CD14-positive monocyte (primary cell): Measurements from ENCODE around the gene CCDC9B. TPM values are rescaled to one million over a fixed set of nuclear protein-coding genes. Genes with fewer than 3 reads are reported as not detected.

Experiments
- DNase-seq, 3 donors: peaks; one replicate each; pipeline ENCODE4 v3.0.0-alpha.2; 2011 to 2022
- H2AFZ ChIP-seq: 2 replicates; pipeline ENCODE4 v1.6.0; 2012; ENCODE audit warnings: mild to moderate bottlenecking, low read depth, low read length, inconsistent platforms; ENCODE audit not compliant: insufficient read depth, poor library complexity, severe bottlenecking
- H3K27ac ChIP-seq, 2 donors: 1 replicate in 1 of 2; 2 replicates in 1 of 2; pipeline ENCODE4 v1.5.1; 2012 to 2013; ENCODE audit warnings: low read length in 2 of 2, control low read depth in 1 of 2, inconsistent platforms in 1 of 2, low read depth in 1 of 2, mild to moderate bottlenecking in 1 of 2
- H3K27me3 ChIP-seq, 2 donors: one replicate each; pipeline versions ENCODE4 v1.6.0 to v1.6.1; 2011 to 2013; ENCODE audit warnings: low read length in 2 of 2; ENCODE audit not compliant: control insufficient read depth in 2 of 2, insufficient read depth in 2 of 2
- H3K36me3 ChIP-seq, 2 donors: replicated peaks in 1 of 2; 1 replicate in 1 of 2; 2 replicates in 1 of 2; pipeline versions ENCODE4 v1.5.1 to v1.6.1; 2012 to 2013; ENCODE audit warnings: low read length in 2 of 2, control low read depth in 1 of 2, inconsistent platforms in 1 of 2, mild to moderate bottlenecking in 1 of 2; ENCODE audit not compliant: insufficient read depth in 2 of 2, control insufficient read depth in 1 of 2
- H3K4me1 ChIP-seq, 2 donors: 1 replicate in 1 of 2; 2 replicates in 1 of 2; pipeline versions ENCODE4 v1.5.1 to v1.6.1; 2012 to 2013; ENCODE audit warnings: low read length in 2 of 2, control low read depth in 1 of 2, inconsistent platforms in 1 of 2, mild to moderate bottlenecking in 1 of 2, moderate library complexity in 1 of 2; ENCODE audit not compliant: insufficient read depth in 2 of 2, control insufficient read depth in 1 of 2
- H3K4me2 ChIP-seq: replicated peaks from 2 replicates; pipeline ENCODE3; 2012; ENCODE audit warnings: low read length, moderate library complexity, mild to moderate bottlenecking; ENCODE audit not compliant: poor library complexity, severe bottlenecking; ENCODE audit errors: extremely low read depth
- H3K4me3 ChIP-seq, 3 experiments: fragments of 200-600 bp in 1 of 3; sonication (generic) in 1 of 3; replicated peaks in 1 of 3; 1 replicate in 2 of 3; 2 replicates in 1 of 3; pipeline ENCODE4 v1.5.1; 2011 to 2013; ENCODE audit warnings: low read length in 3 of 3, mild to moderate bottlenecking in 3 of 3, control low read depth in 2 of 3, low read depth in 2 of 3, inconsistent platforms in 1 of 3, moderate library complexity in 1 of 3
- H3K79me2 ChIP-seq: 2 replicates; pipeline ENCODE4 v1.6.0; 2012; ENCODE audit warnings: mild to moderate bottlenecking, control low read depth, inconsistent platforms, low read length, moderate library complexity; ENCODE audit not compliant: insufficient read depth
- H3K9ac ChIP-seq: 2 replicates; pipeline ENCODE4 v1.6.0; 2017; ENCODE audit warnings: low read length, mild to moderate bottlenecking; ENCODE audit not compliant: insufficient read depth, poor library complexity, severe bottlenecking
- H3K9me3 ChIP-seq, 2 donors: replicated peaks in 1 of 2; 1 replicate in 1 of 2; 2 replicates in 1 of 2; pipeline versions ENCODE4 v1.5.1 to v1.6.1; 2012 to 2013; ENCODE audit warnings: low read length in 2 of 2, control low read depth in 1 of 2; ENCODE audit not compliant: control insufficient read depth in 1 of 2, insufficient read depth in 1 of 2
- H4K20me1 ChIP-seq: 2 replicates; pipeline ENCODE4 v1.6.0; 2012; ENCODE audit warnings: mild to moderate bottlenecking, low read length, control low read depth, moderate library complexity; ENCODE audit not compliant: insufficient read depth
- H3K27ac Mint-ChIP-seq, 7 donors: one replicate each; pipeline ENCODE4 v1.8.0; 2020; ENCODE audit warnings: mild to moderate bottlenecking in 7 of 7, mixed read lengths in 7 of 7, moderate library complexity in 6 of 7, inconsistent platforms in 2 of 7
- H3K27me3 Mint-ChIP-seq, 3 donors: one replicate each; pipeline ENCODE4 v1.8.0; 2021 to 2022; ENCODE audit warnings: low read depth in 3 of 3, mild to moderate bottlenecking in 3 of 3, mixed read lengths in 3 of 3, moderate library complexity in 3 of 3, inconsistent platforms in 1 of 3
- H3K36me3 Mint-ChIP-seq, 2 donors: one replicate each; pipeline ENCODE4 v1.8.0; 2020; ENCODE audit warnings: mixed read lengths in 2 of 2, inconsistent platforms in 1 of 2, mild to moderate bottlenecking in 1 of 2
- H3K4me1 Mint-ChIP-seq: one replicate; pipeline ENCODE4 v1.8.0; 2020; ENCODE audit warnings: mild to moderate bottlenecking, mixed read lengths
- H3K4me3 Mint-ChIP-seq, 2 donors: one replicate each; pipeline ENCODE4 v1.8.0; 2020; ENCODE audit warnings: mild to moderate bottlenecking in 2 of 2, mixed read lengths in 2 of 2, moderate library complexity in 1 of 2
- H3K9me3 Mint-ChIP-seq, 7 donors: one replicate each; pipeline ENCODE4 v1.8.0; 2020 to 2022; ENCODE audit warnings: mixed read lengths in 7 of 7, mild to moderate bottlenecking in 6 of 7, moderate library complexity in 6 of 7, inconsistent platforms in 2 of 7
- CTCF ChIP-seq: fragments of 200-600 bp; IDR thresholded peaks from one replicate; pipeline ENCODE4 v1.8.0; 2022; ENCODE audit warnings: antibody characterized with exemption, mild to moderate bottlenecking
- WGBS: methylation state at CpG from one replicate; pipeline ENCODE4 v1.1.5; 2013; ENCODE audit warnings: missing lambda C conversion rate; ENCODE audit not compliant: insufficient coverage; 5-methylcytosine and 5-hydroxymethylcytosine counted together
- intact Hi-C, 2 donors: fragments of 100-400 bp; cut with micrococcal nuclease; formaldehyde crosslinking; loops; one replicate each; pipeline versions ENCODE4 v1.15.0 to v1.15.1; 2023
- polyA plus RNA-seq, 3 donors: library from polyadenylated mRNA; depleted of rRNA in 1 of 3; unstranded in 2 of 3; stranded (reverse) in 1 of 3; fragments of 300-500 nt in 2 of 3; fragments of >200 nt in 1 of 3; fragmentation: Illumina TruSeq in 2 of 3; gene quantifications; 1 replicate in 2 of 3; 2 replicates in 1 of 3; pipeline ENCODE4 v1.2.3, GENCODE V29; 2012 to 2021

The CCDC9B gene
- polyA plus RNA-seq, 3 donors, result 0.13 to 2.2 (median 0.39) TPM

DNA sequence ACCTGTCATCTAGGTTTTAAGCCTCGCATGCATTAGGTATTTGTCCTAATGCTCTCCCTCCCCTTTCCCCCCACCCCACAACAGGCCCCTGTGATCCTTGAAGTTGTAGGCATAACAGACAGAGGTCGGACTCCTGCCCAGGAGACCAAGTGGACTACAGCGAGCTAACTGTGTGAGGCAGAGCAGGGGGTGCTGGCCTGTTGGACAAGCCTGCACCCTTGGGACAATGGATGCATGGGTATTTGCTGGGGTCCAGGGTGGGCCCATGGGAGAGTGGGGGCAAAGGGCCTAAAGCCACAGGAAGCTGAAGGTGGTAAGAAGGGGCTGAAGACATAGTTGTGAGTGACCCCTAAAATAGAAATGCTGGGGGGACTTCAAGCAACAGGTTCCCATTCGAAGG lies 35.5 kb downstream of the CCDC9B start:
- peaks cover 90% of the 10 kb centered on the region for H3K79me2 ChIP-seq
- Mint-ChIP-seq H3K4me3 (peak overlapping the region; percentile 11 to 62), H3K36me3 (peaks cover 41 to 54% of the 10 kb centered on the region in 2 donors), H3K27ac (no peak overlapping the region), H3K9me3 (no peaks in the 10 kb centered on the region), H3K4me1 (peaks cover 81% of the 10 kb centered on the region), H3K27me3 (peaks cover 0 to 2% (median 0%) of the 10 kb centered on the region in 3 donors)
- peaks cover 43 to 56% of the 10 kb centered on the region in 2 donors for H3K36me3 ChIP-seq
- no peak overlapping the region for H2AFZ ChIP-seq
- no peaks in the 10 kb centered on the region for H3K9me3 ChIP-seq
- 100% methylated on average over 2 of the region's 4 CpGs for WGBS
- H3K27me3 ChIP-seq, result no peaks in the 10 kb centered on the region
- H3K4me1 ChIP-seq, result peaks cover 65 to 86% of the 10 kb centered on the region in 2 donors
- peak overlapping the region in 1 of 3 experiments; percentile 3 for H3K4me3 ChIP-seq
- H4K20me1 ChIP-seq, result peaks cover 71% of the 10 kb centered on the region
- peak overlapping the region; percentile 97 for H3K4me2 ChIP-seq
- TF ChIP-seq CTCF, result no peak
- intact Hi-C loops, result no loop called here
- H3K9ac ChIP-seq, result no peak overlapping the region
- DNase-seq, result no peak
- peak overlapping the region in 1 of 2 donors; percentile 75 for H3K27ac ChIP-seq

DNA sequence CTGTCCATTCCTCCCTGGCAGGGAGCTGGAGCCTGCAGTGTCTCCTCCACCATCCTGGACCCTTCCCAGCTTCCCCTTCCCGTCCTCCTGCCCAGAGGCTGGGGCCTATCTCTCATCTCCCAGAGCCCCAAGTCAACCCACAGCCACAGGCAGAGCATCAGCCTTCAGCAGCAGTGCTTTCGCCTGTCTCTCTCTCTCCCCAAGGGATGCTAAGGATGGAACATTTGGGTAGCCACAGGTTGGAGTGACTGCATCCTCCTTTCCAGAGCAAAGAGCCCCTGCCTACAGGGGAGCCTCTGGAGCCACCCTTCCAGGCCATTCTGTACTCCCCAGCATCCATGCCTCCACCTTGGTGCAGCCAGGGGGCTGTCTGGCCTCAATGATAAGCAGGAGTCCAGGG lies 37.2 kb downstream of the CCDC9B start:
- intact Hi-C loops, result no loop called here
- H3K27me3 Mint-ChIP-seq, result peaks cover 0 to 2% (median 0%) of the 10 kb centered on the region in 3 donors
- H3K9ac ChIP-seq, result no peak overlapping the region
- H3K4me3 ChIP-seq, result no peak overlapping the region
- H3K36me3 Mint-ChIP-seq, result peaks cover 55 to 70% of the 10 kb centered on the region in 2 donors
- H3K4me3 Mint-ChIP-seq, result no peak overlapping the region
- no peak for TF ChIP-seq CTCF
- H3K4me2 ChIP-seq, result no peak overlapping the region
- H3K4me1 ChIP-seq, result peaks cover 48 to 69% of the 10 kb centered on the region in 2 donors
- H2AFZ ChIP-seq, result no peak overlapping the region
- H3K27ac Mint-ChIP-seq, result peak overlapping the region in 4 of 7 donors; percentile 37 to 75 (median 63)
- H3K9me3 ChIP-seq, result no peaks in the 10 kb centered on the region
- H3K4me1 Mint-ChIP-seq, result peaks cover 64% of the 10 kb centered on the region
- H3K27me3 ChIP-seq, result no peaks in the 10 kb centered on the region
- no peak for DNase-seq
- WGBS, result 80% methylated on average over 1 of the region's 2 CpGs
- H3K9me3 Mint-ChIP-seq, result no peaks in the 10 kb centered on the region
- peaks cover 84% of the 10 kb centered on the region for H4K20me1 ChIP-seq
- peaks cover 56 to 73% of the 10 kb centered on the region in 2 donors for H3K36me3 ChIP-seq
- peaks cover 92% of the 10 kb centered on the region for H3K79me2 ChIP-seq
- H3K27ac ChIP-seq, result no peak overlapping the region
